Spleen (tissue), 7 donors: ENCODE data around the gene AR.

Experiments used
- CTCF ChIP-seq, 11 experiments: fragments of 200-600 bp in 7 of 11; fragments of 450-650 bp in 4 of 11; sonication (generic) in 4 of 11; IDR thresholded peaks in 8 of 11; conservative IDR thresholded peaks in 3 of 11; 1 replicate in 7 of 11; 2 replicates in 4 of 11; pipeline versions ENCODE4 v1.4.0 to v1.8.0; 2016 to 2021; ENCODE audit warnings: antibody characterized with exemption in 11 of 11, inconsistent platforms in 4 of 11, mild to moderate bottlenecking in 1 of 11
- POLR2A ChIP-seq, 3 donors: fragments of 450-650 bp; IDR thresholded peaks; one replicate each; pipeline ENCODE4 v1.5.1; 2017; ENCODE audit warnings: antibody characterized with exemption in 3 of 3, mild to moderate bottlenecking in 1 of 3
- POLR2AphosphoS5 ChIP-seq, 3 donors: sonication (generic); formaldehyde crosslinking; IDR thresholded peaks; one replicate each; pipeline ENCODE4 v1.5.1; 2017; ENCODE audit warnings: antibody characterized with exemption in 3 of 3
- donor health status: DM: no; HTN: no; CAD: no; lungs with moderate emphysema.
- donor health status: DM: no; HTN: no; CAD: no.
- donor health status: DM: no; HTN: no; CAD: no.

GRCh38 chrX:67779099-67779498 is 235.3 kb downstream of the AR start:
- TF ChIP-seq CTCF (IDR thresholded peaks at IDR 0.05 in 8 of 11, conservative IDR thresholded peaks at IDR 0.05 in 3 of 11) (no peak), POLR2A (IDR thresholded peaks at IDR 0.05) (no peak), POLR2AphosphoS5 (IDR thresholded peaks at IDR 0.05) (no peak)
